WTC11 (cell line): ENCODE data around the gene ZFYVE19. TPM values are rescaled to one million over a fixed set of nuclear protein-coding genes. Genes with fewer than 3 reads are reported as not detected.

Experiments used
- ATAC-seq: fragments of 200-7000 bp; cut with Tn5 transposase; 2 replicates; pipeline ENCODE4 v1.10.0; 2021; ENCODE audit warnings: mild to moderate bottlenecking, moderate library complexity
- CTCF ChIA-PET: fragments of 300-600 bp; sonication (Branson Sonifier 250); formaldehyde crosslinking; loops from one replicate; lab custom pipeline; 2021; ENCODE audit warnings: antibody characterized with exemption; lab: Charles Lee
- POLR2A ChIA-PET: fragments of 350-600 bp; sonication (Branson Sonifier 250); formaldehyde crosslinking; loops from one replicate; lab custom pipeline; 2021; ENCODE audit warnings: antibody characterized with exemption; lab: Charles Lee
- DNase-seq: peaks from one replicate; pipeline ENCODE4 v3.0.0; 2021; ENCODE audit warnings: low spot score
- H3K27ac Mint-ChIP-seq: 2 replicates; pipeline ENCODE4 v1.8.0; 2021; ENCODE audit warnings: mixed read lengths
- H3K27me3 Mint-ChIP-seq: 2 replicates; pipeline ENCODE4 v1.8.0; 2021; ENCODE audit warnings: low read depth, mild to moderate bottlenecking, moderate library complexity, mixed read lengths
- H3K36me3 Mint-ChIP-seq: 2 replicates; pipeline ENCODE4 v1.8.0; 2021; ENCODE audit warnings: mixed read lengths
- H3K4me1 Mint-ChIP-seq: 2 replicates; pipeline ENCODE4 v1.8.0; 2022; ENCODE audit warnings: mixed read lengths
- H3K4me3 Mint-ChIP-seq: 2 replicates; pipeline ENCODE4 v1.8.0; 2021; ENCODE audit warnings: mild to moderate bottlenecking, moderate library complexity, mixed read lengths
- H3K9me3 Mint-ChIP-seq: 2 replicates; pipeline ENCODE4 v1.8.0; 2021; ENCODE audit warnings: mixed read lengths
- CDX4 ChIP-seq: fragments of 250-450 bp; sonication (Bioruptor Pico); IDR thresholded peaks from 2 replicates; pipeline ENCODE4 v1.9.0; 2021; ENCODE audit warnings: moderate library complexity, mild to moderate bottlenecking, inconsistent platforms, borderline replicate concordance
- CTCF ChIP-seq: fragments of 200-600 bp; IDR thresholded peaks from 2 replicates; pipeline ENCODE4 v1.8.0; 2022; ENCODE audit warnings: antibody characterized with exemption
- GABPB1 ChIP-seq: sonication (generic); formaldehyde crosslinking; IDR thresholded peaks from 2 replicates; pipeline ENCODE4 v1.8.1; 2023; ENCODE audit warnings: mild to moderate bottlenecking, missing genetic modification reagents
- GTF2I ChIP-seq: fragments of 250-450 bp; sonication (Bioruptor Pico); conservative IDR thresholded peaks from 2 replicates; pipeline ENCODE4 v1.4.0; 2021; ENCODE audit warnings: mild to moderate bottlenecking
- MXD4 ChIP-seq: fragments of 250-450 bp; sonication (Bioruptor Pico); IDR thresholded peaks from 2 replicates; pipeline ENCODE4 v1.8.0; 2021; ENCODE audit warnings: mild to moderate bottlenecking, moderate library complexity, borderline replicate concordance
- NFYB ChIP-seq: sonication (generic); formaldehyde crosslinking; conservative IDR thresholded peaks from 2 replicates; pipeline ENCODE4 v1.8.0; 2022; ENCODE audit warnings: low read depth, missing genetic modification reagents
- NR1H2 ChIP-seq: sonication (generic); formaldehyde crosslinking; IDR thresholded peaks from 2 replicates; pipeline ENCODE4 v1.9.0; 2021; ENCODE audit warnings: mild to moderate bottlenecking, moderate library complexity, missing genetic modification reagents
- RELA ChIP-seq: sonication (generic); formaldehyde crosslinking; IDR thresholded peaks from 2 replicates; pipeline ENCODE4 v1.8.1; 2022; ENCODE audit warnings: missing genetic modification reagents, mild to moderate bottlenecking, borderline replicate concordance
- SMAD3 ChIP-seq: sonication (generic); formaldehyde crosslinking; IDR thresholded peaks from 2 replicates; pipeline ENCODE4 v1.8.0; 2022; ENCODE audit warnings: missing genetic modification reagents, mild to moderate bottlenecking, borderline replicate concordance
- SMAD4 ChIP-seq: sonication (generic); formaldehyde crosslinking; IDR thresholded peaks from 2 replicates; pipeline ENCODE4 v1.8.0; 2022; ENCODE audit warnings: mild to moderate bottlenecking, missing genetic modification reagents
- TEAD1 ChIP-seq: sonication (generic); formaldehyde crosslinking; IDR thresholded peaks from 2 replicates; pipeline ENCODE4 v1.8.0; 2022; ENCODE audit warnings: mild to moderate bottlenecking, missing genetic modification reagents
- ZMAT4 ChIP-seq: fragments of 250-450 bp; sonication (Bioruptor Pico); IDR thresholded peaks from 2 replicates; pipeline ENCODE4 v1.9.0; 2021; ENCODE audit warnings: mild to moderate bottlenecking
- ZNF219 ChIP-seq: sonication (generic); formaldehyde crosslinking; IDR thresholded peaks from 2 replicates; pipeline ENCODE4 v1.8.0; 2023; ENCODE audit warnings: missing genetic modification reagents, mild to moderate bottlenecking, borderline replicate concordance
- ZNF232 ChIP-seq: sonication (generic); formaldehyde crosslinking; IDR thresholded peaks from 2 replicates; pipeline ENCODE4 v1.8.0; 2022; ENCODE audit warnings: mild to moderate bottlenecking, missing genetic modification reagents
- ZNF317 ChIP-seq: sonication (generic); formaldehyde crosslinking; IDR thresholded peaks from 2 replicates; pipeline ENCODE4 v1.8.1; 2023; ENCODE audit warnings: low read depth, mild to moderate bottlenecking, moderate library complexity, missing genetic modification reagents, borderline replicate concordance
- ZNF671 ChIP-seq: fragments of 250-450 bp; sonication (Bioruptor Pico); IDR thresholded peaks from 2 replicates; pipeline ENCODE4 v1.8.0; 2021; ENCODE audit warnings: mild to moderate bottlenecking
- ZSCAN18 ChIP-seq: fragments of 250-450 bp; sonication (Bioruptor Pico); IDR thresholded peaks from 2 replicates; pipeline ENCODE4 v2.1.2; 2022; ENCODE audit warnings: mild to moderate bottlenecking, moderate library complexity
- total RNA-seq: library from RNA; stranded (reverse); gene quantifications from 3 replicates; pipeline ENCODE4 v1.2.3, GENCODE V29; 2021
- TF ChIP-seq, protein P1 (sequence below): sonication (generic); formaldehyde crosslinking; IDR thresholded peaks from 2 replicates; pipeline ENCODE4 v1.8.1; 2023; ENCODE audit warnings: mild to moderate bottlenecking, missing genetic modification reagents
- TF ChIP-seq, protein P2 (sequence below): sonication (generic); formaldehyde crosslinking; IDR thresholded peaks from 2 replicates; pipeline ENCODE4 v1.8.1; 2023; ENCODE audit warnings: mild to moderate bottlenecking, missing genetic modification reagents, moderate library complexity
- TF ChIP-seq, protein P3 (sequence below): sonication (generic); formaldehyde crosslinking; IDR thresholded peaks from 2 replicates; pipeline ENCODE4 v1.8.1; 2022; ENCODE audit warnings: low read depth, mild to moderate bottlenecking, moderate library complexity, missing genetic modification reagents, borderline replicate concordance
- TF ChIP-seq, protein P4 (sequence below): fragments of 250-450 bp; sonication (Bioruptor Pico); IDR thresholded peaks from 2 replicates; pipeline ENCODE4 v1.8.0; 2021; ENCODE audit warnings: mild to moderate bottlenecking
- TF ChIP-seq, protein P5 (sequence below): sonication (generic); formaldehyde crosslinking; IDR thresholded peaks from 2 replicates; pipeline ENCODE4 v1.8.1; 2023; ENCODE audit warnings: mild to moderate bottlenecking, moderate library complexity, missing genetic modification reagents

Gene ZFYVE19
- total RNA-seq, 1 experiment from 2014 or later, result 18.9 TPM

GRCh38 chr15:40785164-40785563 is 21.7 kb upstream of the ZFYVE19 start (continued):
- TF ChIP-seq MXD4 (CRISPR knock-in tag) (no peak), SMAD3 (CRISPR knock-in tag) (no peak), NR1H2 (CRISPR knock-in tag) (no peak), CDX4 (CRISPR knock-in tag) (no peak)

- no peak overlapping the region for H3K4me3 Mint-ChIP-seq
- H3K4me1 Mint-ChIP-seq, result peaks cover 57% of the 10 kb centered on the region
- ChIA-PET POLR2A (interaction anchor here (1.0 kb wide), 1 partner anchor 108 kb away, joined by 3 read pairs; no protein-coding TSS in a partner anchor), CTCF (interaction anchor here (0.6 to 4.0 kb wide), 18 partner anchors 15 to 109 kb away, joined by 3 to 65 read pairs (median 6); partner anchors contain the start of genes DNAJC17, GCHFR, RAD51 and SPINT1)
- peak overlapping the region; percentile 90 for H3K27ac Mint-ChIP-seq
- H3K36me3 Mint-ChIP-seq, result no peaks in the 10 kb centered on the region
- no peak for TF ChIP-seq MXD4 (CRISPR knock-in tag)
- TF ChIP-seq RELA, result no peak
- no peak for TF ChIP-seq GABPB1 (CRISPR knock-in tag)
- no peak for TF ChIP-seq NFYB (CRISPR knock-in tag)
- no peak for TF ChIP-seq ZNF317 (CRISPR knock-in tag)
- no peak for TF ChIP-seq GTF2I (CRISPR knock-in tag)
- TF ChIP-seq, protein P1, sequence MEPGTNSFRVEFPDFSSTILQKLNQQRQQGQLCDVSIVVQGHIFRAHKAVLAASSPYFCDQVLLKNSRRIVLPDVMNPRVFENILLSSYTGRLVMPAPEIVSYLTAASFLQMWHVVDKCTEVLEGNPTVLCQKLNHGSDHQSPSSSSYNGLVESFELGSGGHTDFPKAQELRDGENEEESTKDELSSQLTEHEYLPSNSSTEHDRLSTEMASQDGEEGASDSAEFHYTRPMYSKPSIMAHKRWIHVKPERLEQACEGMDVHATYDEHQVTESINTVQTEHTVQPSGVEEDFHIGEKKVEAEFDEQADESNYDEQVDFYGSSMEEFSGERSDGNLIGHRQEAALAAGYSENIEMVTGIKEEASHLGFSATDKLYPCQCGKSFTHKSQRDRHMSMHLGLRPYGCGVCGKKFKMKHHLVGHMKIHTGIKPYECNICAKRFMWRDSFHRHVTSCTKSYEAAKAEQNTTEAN (CRISPR knock-in tag), result no peak
- no peak for TF ChIP-seq ZNF232
- TF ChIP-seq, protein P2, sequence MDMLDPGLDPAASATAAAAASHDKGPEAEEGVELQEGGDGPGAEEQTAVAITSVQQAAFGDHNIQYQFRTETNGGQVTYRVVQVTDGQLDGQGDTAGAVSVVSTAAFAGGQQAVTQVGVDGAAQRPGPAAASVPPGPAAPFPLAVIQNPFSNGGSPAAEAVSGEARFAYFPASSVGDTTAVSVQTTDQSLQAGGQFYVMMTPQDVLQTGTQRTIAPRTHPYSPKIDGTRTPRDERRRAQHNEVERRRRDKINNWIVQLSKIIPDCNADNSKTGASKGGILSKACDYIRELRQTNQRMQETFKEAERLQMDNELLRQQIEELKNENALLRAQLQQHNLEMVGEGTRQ (CRISPR knock-in tag), result no peak
- TF ChIP-seq, protein P3, sequence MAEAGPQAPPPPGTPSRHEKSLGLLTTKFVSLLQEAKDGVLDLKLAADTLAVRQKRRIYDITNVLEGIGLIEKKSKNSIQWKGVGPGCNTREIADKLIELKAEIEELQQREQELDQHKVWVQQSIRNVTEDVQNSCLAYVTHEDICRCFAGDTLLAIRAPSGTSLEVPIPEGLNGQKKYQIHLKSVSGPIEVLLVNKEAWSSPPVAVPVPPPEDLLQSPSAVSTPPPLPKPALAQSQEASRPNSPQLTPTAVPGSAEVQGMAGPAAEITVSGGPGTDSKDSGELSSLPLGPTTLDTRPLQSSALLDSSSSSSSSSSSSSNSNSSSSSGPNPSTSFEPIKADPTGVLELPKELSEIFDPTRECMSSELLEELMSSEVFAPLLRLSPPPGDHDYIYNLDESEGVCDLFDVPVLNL (CRISPR knock-in tag), result no peak
- no peak for TF ChIP-seq ZNF219
- no peak for TF ChIP-seq ZNF671 (CRISPR knock-in tag)
- no peak for TF ChIP-seq SMAD4 (CRISPR knock-in tag)
- TF ChIP-seq, protein P4, sequence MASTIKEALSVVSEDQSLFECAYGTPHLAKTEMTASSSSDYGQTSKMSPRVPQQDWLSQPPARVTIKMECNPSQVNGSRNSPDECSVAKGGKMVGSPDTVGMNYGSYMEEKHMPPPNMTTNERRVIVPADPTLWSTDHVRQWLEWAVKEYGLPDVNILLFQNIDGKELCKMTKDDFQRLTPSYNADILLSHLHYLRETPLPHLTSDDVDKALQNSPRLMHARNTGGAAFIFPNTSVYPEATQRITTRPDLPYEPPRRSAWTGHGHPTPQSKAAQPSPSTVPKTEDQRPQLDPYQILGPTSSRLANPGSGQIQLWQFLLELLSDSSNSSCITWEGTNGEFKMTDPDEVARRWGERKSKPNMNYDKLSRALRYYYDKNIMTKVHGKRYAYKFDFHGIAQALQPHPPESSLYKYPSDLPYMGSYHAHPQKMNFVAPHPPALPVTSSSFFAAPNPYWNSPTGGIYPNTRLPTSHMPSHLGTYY (CRISPR knock-in tag), result no peak
- TF ChIP-seq ZMAT4 (CRISPR knock-in tag), result no peak
- no peak for TF ChIP-seq CTCF
- no peak for TF ChIP-seq ZSCAN18
- TF ChIP-seq, protein P5, sequence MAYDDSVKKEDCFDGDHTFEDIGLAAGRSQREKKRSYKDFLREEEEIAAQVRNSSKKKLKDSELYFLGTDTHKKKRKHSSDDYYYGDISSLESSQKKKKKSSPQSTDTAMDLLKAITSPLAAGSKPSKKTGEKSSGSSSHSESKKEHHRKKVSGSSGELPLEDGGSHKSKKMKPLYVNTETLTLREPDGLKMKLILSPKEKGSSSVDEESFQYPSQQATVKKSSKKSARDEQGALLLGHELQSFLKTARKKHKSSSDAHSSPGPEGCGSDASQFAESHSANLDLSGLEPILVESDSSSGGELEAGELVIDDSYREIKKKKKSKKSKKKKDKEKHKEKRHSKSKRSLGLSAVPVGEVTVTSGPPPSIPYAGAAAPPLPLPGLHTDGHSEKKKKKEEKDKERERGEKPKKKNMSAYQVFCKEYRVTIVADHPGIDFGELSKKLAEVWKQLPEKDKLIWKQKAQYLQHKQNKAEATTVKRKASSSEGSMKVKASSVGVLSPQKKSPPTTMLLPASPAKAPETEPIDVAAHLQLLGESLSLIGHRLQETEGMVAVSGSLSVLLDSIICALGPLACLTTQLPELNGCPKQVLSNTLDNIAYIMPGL (CRISPR knock-in tag), result no peak
- no peak for TF ChIP-seq NR1H2 (CRISPR knock-in tag)
- TF ChIP-seq TEAD1 (CRISPR knock-in tag), result no peak
- no peaks in the 10 kb centered on the region for H3K27me3 Mint-ChIP-seq
- ATAC-seq (no peak), DNase-seq (no peak)
- H3K9me3 Mint-ChIP-seq, result no peaks in the 10 kb centered on the region
Measured at GRCh38 chr15:40785814-40786213, 21.1 kb upstream of the ZFYVE19 start.
